Fibroblast of mammary gland (primary cell): ENCODE data around the gene PHKA1.

ENCODE experiments used
- DNase-seq: peaks from one replicate; pipeline ENCODE4 v3.0.0-alpha.2; 2010; ENCODE audit warnings: low read depth
- H3K4me3 ChIP-seq: 2 replicates; pipeline ENCODE4 v1.5.1; 2011; ENCODE audit warnings: low read depth, mild to moderate bottlenecking, low read length, moderate library complexity; ENCODE audit not compliant: control insufficient read depth
- TF ChIP-seq, protein P1 (sequence below): conservative IDR thresholded peaks from 2 replicates; pipeline ENCODE4 v1.5.1; 2011; ENCODE audit warnings: low read depth, low read length, inconsistent platforms; ENCODE audit not compliant: control insufficient read depth, insufficient read depth

PHKA1 gene

GRCh38 chrX:72662020-72662747 is 51.9 kb downstream of the PHKA1 start:
- TF ChIP-seq, protein P1, sequence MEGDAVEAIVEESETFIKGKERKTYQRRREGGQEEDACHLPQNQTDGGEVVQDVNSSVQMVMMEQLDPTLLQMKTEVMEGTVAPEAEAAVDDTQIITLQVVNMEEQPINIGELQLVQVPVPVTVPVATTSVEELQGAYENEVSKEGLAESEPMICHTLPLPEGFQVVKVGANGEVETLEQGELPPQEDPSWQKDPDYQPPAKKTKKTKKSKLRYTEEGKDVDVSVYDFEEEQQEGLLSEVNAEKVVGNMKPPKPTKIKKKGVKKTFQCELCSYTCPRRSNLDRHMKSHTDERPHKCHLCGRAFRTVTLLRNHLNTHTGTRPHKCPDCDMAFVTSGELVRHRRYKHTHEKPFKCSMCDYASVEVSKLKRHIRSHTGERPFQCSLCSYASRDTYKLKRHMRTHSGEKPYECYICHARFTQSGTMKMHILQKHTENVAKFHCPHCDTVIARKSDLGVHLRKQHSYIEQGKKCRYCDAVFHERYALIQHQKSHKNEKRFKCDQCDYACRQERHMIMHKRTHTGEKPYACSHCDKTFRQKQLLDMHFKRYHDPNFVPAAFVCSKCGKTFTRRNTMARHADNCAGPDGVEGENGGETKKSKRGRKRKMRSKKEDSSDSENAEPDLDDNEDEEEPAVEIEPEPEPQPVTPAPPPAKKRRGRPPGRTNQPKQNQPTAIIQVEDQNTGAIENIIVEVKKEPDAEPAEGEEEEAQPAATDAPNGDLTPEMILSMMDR, result no peak
- DNase-seq, result no peak

GRCh38 chrX:72659723-72660122 is 54.4 kb downstream of the PHKA1 start:
- DNase-seq, result no peak
- H3K4me3 ChIP-seq, result no peak overlapping the region
- TF ChIP-seq, protein P1, result no peak

More at GRCh38 chrX:72662020-72662747, 51.9 kb downstream of the PHKA1 start:
- H3K4me3 ChIP-seq, result no peak overlapping the region

DNA sequence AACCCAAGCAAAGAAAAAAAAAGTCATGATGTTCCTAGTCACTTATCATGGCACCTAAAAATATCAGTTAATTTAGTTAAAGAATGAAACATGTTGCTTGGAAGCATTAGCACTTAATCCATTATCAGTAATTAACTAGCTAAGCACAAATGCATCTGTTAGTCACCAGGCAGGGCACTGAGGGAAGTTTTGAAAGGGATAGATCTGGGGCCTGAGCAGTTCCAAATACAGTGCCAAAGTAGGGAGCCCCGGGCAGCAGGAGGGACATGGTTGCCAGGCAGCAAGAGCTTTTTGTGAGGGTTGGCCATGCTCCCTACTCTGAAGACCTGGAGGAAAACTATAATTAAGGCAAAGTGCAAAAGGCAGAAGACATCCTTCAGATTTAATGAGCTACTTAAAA is 62.0 kb downstream of the PHKA1 start:
- H3K4me3 ChIP-seq, result no peak overlapping the region
- DNase-seq, result no peak
- TF ChIP-seq, protein P1, result no peak

GRCh38 chrX:72644946-72645345 is 69.2 kb downstream of the PHKA1 start:
- no peak for DNase-seq

DNA sequence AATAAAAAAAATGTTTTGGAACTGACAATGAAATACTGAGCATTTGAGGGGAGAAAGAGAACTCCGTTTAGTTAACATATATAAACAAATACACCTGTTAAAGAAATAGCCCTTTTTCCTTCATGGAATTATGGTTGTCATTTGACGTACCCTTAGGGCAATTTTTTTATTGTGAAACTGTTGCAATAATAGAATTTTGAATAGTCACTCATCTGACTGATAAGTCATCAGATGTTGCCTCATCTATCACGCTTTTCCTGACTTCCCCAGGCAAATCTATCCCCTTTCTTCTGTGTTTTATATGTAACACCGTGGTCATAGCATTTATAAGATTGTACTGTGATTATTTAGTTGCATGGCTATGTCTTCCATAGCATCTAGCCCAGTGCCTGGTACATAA is 72.5 kb downstream of the PHKA1 start:
- H3K4me3 ChIP-seq, result no peak overlapping the region
- no peak for DNase-seq
- TF ChIP-seq, protein P1, result no peak

More at GRCh38 chrX:72644946-72645345, 69.2 kb downstream of the PHKA1 start:
- TF ChIP-seq, protein P1, result no peak
- no peak overlapping the region for H3K4me3 ChIP-seq

DNA sequence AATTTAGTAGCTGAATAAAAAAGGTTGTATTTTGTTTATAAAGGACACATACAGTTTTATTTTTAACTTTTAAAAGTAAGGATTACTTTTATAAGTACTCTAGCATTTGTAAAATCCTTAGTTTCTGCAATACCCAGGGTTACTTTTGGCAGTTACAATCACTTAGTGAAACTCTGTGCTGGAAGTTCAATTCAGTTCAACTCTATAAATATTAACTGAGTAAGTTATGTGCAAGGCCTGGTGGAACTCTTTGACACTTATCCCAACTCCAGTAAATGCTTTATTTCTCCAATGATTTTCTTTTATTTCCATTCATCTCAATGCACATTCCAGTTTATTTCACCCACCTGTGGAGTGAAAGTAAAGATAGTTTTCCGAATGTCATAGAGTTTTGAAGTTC is 78.2 kb downstream of the PHKA1 start:
- DNase-seq, result no peak
- H3K4me3 ChIP-seq, result no peak overlapping the region
- TF ChIP-seq, protein P1, result no peak
